WI38 (cell line): ENCODE data around the gene BCL6B.

Experiments used
- H3K4me3 ChIP-seq: 2 replicates; pipeline ENCODE4 v1.5.1; 2011; ENCODE audit warnings: low read depth, mild to moderate bottlenecking, control low read depth, low read length
- TF ChIP-seq, protein P1 (sequence below): IDR thresholded peaks from 2 replicates; pipeline ENCODE4 v1.5.1; 2012; ENCODE audit warnings: low read depth, mild to moderate bottlenecking, control low read depth, low read length

BCL6B gene

DNA sequence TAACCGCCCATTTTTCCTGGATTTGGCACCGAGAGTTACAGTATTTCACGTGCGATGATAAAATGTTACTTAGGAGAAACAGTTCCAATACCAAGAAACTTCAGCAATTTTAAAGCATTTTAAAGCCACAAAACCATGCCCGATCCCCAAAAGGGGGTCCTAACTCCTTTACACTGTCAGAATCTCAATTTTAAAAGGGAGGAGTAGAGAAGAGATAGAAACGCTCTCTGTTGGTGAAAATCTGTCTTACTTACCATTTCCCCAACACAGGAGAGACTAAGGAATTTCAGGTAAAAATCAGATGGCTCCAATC is 11.0 kb upstream of the BCL6B start:
- TF ChIP-seq, protein P1, sequence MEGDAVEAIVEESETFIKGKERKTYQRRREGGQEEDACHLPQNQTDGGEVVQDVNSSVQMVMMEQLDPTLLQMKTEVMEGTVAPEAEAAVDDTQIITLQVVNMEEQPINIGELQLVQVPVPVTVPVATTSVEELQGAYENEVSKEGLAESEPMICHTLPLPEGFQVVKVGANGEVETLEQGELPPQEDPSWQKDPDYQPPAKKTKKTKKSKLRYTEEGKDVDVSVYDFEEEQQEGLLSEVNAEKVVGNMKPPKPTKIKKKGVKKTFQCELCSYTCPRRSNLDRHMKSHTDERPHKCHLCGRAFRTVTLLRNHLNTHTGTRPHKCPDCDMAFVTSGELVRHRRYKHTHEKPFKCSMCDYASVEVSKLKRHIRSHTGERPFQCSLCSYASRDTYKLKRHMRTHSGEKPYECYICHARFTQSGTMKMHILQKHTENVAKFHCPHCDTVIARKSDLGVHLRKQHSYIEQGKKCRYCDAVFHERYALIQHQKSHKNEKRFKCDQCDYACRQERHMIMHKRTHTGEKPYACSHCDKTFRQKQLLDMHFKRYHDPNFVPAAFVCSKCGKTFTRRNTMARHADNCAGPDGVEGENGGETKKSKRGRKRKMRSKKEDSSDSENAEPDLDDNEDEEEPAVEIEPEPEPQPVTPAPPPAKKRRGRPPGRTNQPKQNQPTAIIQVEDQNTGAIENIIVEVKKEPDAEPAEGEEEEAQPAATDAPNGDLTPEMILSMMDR, result no peak
- peak overlapping the region; percentile 99 for H3K4me3 ChIP-seq

DNA sequence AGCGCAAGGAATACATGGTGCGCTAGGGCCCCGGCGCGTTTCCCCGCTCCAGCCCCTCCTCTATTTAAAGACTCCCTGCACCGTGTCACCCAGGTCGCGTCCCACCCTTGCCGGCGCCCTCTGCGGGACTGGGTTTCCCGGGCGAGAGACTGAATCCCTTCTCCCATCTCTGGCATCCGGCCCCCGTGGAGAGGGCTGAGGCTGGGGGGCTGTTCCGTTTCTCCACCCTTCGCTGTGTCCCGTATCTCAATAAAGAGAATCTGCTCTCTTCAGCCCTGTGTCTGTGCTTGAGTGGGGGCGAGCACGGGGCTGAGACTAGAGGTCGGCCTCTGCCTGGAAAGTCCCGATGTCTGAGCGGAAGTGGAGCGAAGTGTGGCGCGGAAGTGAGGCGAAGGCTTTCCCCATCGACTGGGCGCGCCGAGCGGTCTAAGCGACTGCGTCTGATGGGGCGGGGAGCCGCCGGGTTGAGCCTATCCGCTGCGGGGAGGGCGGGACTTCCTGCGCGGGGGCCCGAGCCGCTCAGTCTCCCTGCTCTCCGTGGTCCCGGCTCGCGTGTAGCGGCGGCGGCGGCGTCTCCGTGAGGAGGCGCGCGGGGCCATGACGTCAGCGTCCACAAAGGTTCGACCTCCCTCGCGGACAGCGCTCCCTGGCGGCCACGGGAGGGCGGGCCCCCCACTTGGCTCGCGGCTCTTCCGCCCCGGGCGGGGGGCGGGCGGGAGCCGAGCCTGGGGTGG is 8.4 kb upstream of the BCL6B start:
- TF ChIP-seq, protein P1, result peak; percentile 37
- peak overlapping the region; percentile 99 for H3K4me3 ChIP-seq

DNA sequence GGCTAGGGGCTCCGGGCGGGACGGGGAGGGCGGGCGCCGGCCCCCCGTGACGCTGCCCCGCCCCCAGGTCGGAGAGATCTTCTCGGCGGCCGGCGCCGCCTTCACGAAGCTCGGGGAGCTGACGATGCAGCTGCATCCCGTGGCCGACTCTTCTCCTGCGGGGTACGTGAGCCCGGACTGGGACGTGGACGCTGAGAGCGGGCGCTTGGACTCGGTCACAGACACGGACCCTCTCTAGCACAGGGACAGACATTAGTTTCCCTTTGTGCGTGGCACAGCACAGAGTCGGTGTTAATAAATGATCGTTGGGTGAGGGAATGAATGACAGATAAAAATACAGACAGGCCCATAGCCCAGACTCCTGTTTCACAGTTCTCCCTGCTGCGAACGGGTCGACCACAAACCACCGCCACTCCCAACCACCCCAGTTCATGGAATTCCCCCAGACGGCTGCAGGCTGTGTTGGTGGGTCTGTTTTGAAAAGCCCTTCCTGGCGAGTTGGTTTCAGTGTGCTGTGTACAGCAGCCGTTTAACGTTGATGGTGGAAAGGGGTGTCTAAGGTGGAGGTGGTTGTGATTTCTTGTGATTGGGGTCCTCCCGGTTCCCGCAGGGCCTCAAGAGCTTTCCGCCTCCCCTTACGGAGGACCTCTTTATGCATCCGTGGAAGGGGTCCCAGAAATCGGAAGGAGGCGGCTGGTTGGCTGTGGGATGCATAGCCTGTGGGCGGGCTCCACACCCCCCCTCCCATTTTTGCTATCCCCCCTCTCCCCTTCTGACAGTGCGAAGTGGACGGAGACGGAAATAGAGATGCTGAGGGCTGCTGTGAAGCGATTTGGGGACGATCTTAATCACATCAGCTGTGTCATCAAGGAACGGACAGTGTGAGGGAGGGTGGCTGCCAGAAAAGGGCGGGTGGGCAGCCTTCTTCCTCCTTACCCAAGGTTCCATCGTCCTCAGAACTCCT is 7.6 kb upstream of the BCL6B start:
- H3K4me3 ChIP-seq, result peak overlapping the region; percentile 99
- TF ChIP-seq, protein P1, result no peak; the same call in 1 of the 2 replicates

DNA sequence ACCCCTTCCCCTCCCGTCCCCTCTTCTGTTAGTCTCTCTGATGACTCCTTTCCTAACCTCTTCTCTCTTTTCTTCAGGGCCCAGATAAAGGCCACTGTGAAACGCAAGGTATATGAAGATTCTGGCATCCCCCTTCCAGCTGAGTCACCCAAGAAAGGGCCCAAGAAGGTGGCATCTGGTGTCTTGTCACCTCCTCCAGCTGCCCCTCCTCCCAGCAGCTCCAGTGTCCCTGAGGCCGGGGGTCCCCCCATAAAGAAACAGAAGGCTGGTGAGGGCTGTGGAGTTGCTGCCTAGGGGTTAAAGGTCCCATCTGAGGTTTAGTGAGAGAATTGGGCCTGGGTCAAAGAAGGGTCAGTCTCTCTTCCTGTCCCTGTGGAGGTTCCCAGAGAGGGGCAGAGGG is 6.4 kb upstream of the BCL6B start:
- TF ChIP-seq, protein P1, result no peak
- no peak overlapping the region for H3K4me3 ChIP-seq

DNA sequence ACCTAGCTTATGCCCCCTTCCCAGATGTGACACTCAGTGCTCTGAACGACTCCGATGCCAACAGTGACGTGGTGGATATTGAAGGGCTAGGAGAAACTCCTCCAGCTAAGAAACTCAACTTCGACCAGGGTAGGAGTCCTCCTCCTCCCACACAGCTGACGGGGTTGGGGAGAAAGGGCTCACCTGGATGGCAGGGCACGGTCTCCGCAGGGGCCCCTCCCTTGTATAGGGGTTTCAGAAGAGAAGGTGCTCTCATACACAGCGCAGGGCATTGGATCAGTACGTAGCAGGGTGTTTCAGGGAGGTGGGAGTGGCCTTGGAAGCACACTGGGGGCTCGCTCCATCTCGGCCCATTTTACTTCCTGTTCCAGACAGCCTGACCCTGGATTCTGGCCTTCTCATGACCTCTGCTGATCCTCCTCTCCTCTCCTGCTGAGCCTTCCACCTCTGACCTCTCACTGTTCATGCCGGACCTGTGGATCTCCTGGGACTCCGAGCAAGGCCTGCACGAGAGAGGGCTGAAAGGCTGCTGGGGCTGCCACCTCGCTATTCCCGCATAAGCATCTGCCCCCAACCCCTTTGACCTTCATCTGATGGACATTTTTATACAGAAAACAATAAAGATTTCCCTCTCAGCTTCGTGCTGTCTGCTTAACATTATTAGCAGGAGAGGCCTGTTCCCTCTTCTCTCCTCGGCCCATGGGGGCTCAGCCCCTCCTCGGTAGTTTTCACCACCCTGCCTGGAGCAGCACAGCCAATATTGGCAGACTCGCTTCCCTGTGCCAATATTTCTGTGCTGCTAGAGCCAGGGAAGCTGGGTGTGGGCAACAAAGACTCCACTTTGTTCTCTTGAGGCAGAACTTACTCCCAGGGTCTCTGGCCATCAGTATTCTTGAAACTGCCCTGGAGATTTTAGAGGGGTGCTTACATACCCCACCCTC is 5.7 kb upstream of the BCL6B start:
- H3K4me3 ChIP-seq, result no peak overlapping the region
- TF ChIP-seq, protein P1, result no peak

DNA sequence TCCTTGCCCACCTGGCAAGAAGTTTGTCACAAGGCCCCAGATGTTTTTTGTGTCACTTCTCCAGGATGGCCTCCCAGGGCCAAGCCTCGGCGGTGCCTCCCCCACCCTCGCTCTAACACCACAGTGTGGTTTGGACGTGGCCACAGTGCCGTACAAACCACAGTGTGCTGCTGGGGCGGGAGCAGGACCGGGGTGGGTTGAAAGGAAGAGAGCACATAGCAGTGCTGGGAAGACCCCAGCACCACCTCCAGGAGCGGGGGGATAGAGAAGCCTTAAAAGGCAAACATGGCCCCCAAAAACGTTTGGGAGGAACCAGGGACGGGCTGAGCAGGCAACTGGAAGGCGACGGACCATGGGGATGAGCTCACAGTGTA is 5.0 kb upstream of the BCL6B start:
- TF ChIP-seq, protein P1, result no peak
- no peak overlapping the region for H3K4me3 ChIP-seq
